Measurements from ENCODE around the gene DSC2. TPM values are rescaled to one million over a fixed set of nuclear protein-coding genes. Genes with fewer than 3 reads are reported as not detected.
"Not testable (repeated sequence)": the region's sequence is repeated elsewhere in the genome, so short reads cannot be mapped to it uniquely, and the experiment has no call there.

Gene DSC2
- polyA plus RNA-seq (ENCODE audit: insufficient read length in 3 of 3), result 10 to 100 TPM; 35.1 to 47.5 (median 39.8) TPM
- long read RNA-seq, donor 1, full-length matches to known transcripts, result 2 of 2 reads
- long read RNA-seq, donor 1, partial matches to known transcripts, result 0 of 2 reads
- long read RNA-seq, donor 1, other reads (novel, unspliced or antisense), result 0 of 2 reads
- long read RNA-seq, donor 2, full-length matches to known transcripts, result 3 of 3 reads
- long read RNA-seq, donor 2, partial matches to known transcripts, result 0 of 3 reads
- long read RNA-seq, donor 2, other reads (novel, unspliced or antisense), result 0 of 3 reads
- long read RNA-seq, donor 3, full-length matches to known transcripts, result 1 of 1 reads
- long read RNA-seq, donor 3, partial matches to known transcripts, result 0 of 1 reads
- long read RNA-seq, donor 3, other reads (novel, unspliced or antisense), result 0 of 1 reads
- long read RNA-seq, donor 4, partial matches to known transcripts, result 34 of 34 reads
- long read RNA-seq, donor 4, other reads (novel, unspliced or antisense), result 0 of 34 reads
- long read RNA-seq, donor 5, full-length matches to known transcripts, result 1 of 1 reads
- long read RNA-seq, donor 5, partial matches to known transcripts, result 0 of 1 reads
- long read RNA-seq, donor 5, other reads (novel, unspliced or antisense), result 0 of 1 reads
- long read RNA-seq, donor 6, full-length matches to known transcripts, result 1 of 9 reads
- long read RNA-seq, donor 6, partial matches to known transcripts, result 8 of 9 reads
- long read RNA-seq, donor 6, other reads (novel, unspliced or antisense), result 0 of 9 reads
- long read RNA-seq, donor 7, full-length matches to known transcripts, result 1 of 1 reads
- long read RNA-seq, donor 7, partial matches to known transcripts, result 0 of 1 reads
- long read RNA-seq, donor 7, other reads (novel, unspliced or antisense), result 0 of 1 reads
- long read RNA-seq, donor 8, result 0 reads
- long read RNA-seq, donor 9, full-length matches to known transcripts, result 1 of 1 reads
- long read RNA-seq, donor 9, partial matches to known transcripts, result 0 of 1 reads
- long read RNA-seq, donor 9, other reads (novel, unspliced or antisense), result 0 of 1 reads
- long read RNA-seq, donor 10, full-length matches to known transcripts, result 1 of 9 reads
- long read RNA-seq, donor 10, partial matches to known transcripts, result 8 of 9 reads
- long read RNA-seq, donor 10, other reads (novel, unspliced or antisense), result 0 of 9 reads
- long read RNA-seq, donor 11, partial matches to known transcripts, result 5 of 5 reads
- long read RNA-seq, donor 11, other reads (novel, unspliced or antisense), result 0 of 5 reads
- long read RNA-seq, donor 12, full-length matches to known transcripts, result 2 of 13 reads
- long read RNA-seq, donor 12, partial matches to known transcripts, result 11 of 13 reads
- long read RNA-seq, donor 12, other reads (novel, unspliced or antisense), result 0 of 13 reads
- long read RNA-seq, donor 13, result 0 reads
- long read RNA-seq, donor 14, result 0 reads
- long read RNA-seq, donor 15, result 0 reads
- long read RNA-seq, donor 16, full-length matches to known transcripts, result 1 of 6 reads
- long read RNA-seq, donor 16, partial matches to known transcripts, result 5 of 6 reads
- long read RNA-seq, donor 16, other reads (novel, unspliced or antisense), result 0 of 6 reads

- DNase-seq, result peak; percentile 39
These were observed at the start of gene DSC2 for GRCh38 chr18:31102025-31102684. Gene DSC2 (minus strand): TSS chr18:31102421. CDS start chr18:31101971, 450 bp downstream.

- DNase-seq, result no peak
These were observed 47.1 kb upstream of the DSC2 start for GRCh38 chr18:31149351-31149750.

GRCh38 chr18:31148600-31148999 is 46.4 kb upstream of the DSC2 start:
- no peak for DNase-seq

GRCh38 chr18:31146809-31147208 is 44.6 kb upstream of the DSC2 start:
- no peak for DNase-seq

GRCh38 chr18:31143025-31143424 is 40.8 kb upstream of the DSC2 start:
- DNase-seq, result no peak

GRCh38 chr18:31138709-31139108 is 36.5 kb upstream of the DSC2 start:
- DNase-seq, result no peak

- no peak for DNase-seq
These were observed 32.8 kb upstream of the DSC2 start for GRCh38 chr18:31134988-31135529.

GRCh38 chr18:31129398-31130115 is 27.3 kb upstream of the DSC2 start:
- DNase-seq, result no peak

- no peak for DNase-seq
These were observed 23.7 kb upstream of the DSC2 start for GRCh38 chr18:31125878-31126277.

GRCh38 chr18:31123125-31123524 is 20.9 kb upstream of the DSC2 start:
- not testable (repeated sequence) for DNase-seq

GRCh38 chr18:31120594-31120993 is 18.4 kb upstream of the DSC2 start:
- no peak for DNase-seq

- DNase-seq, result no peak
These were observed 14.8 kb upstream of the DSC2 start for GRCh38 chr18:31116853-31117595.

- DNase-seq, result no peak
These were observed 10.6 kb upstream of the DSC2 start for GRCh38 chr18:31112804-31113203.

GRCh38 chr18:31105733-31106132 is 3.5 kb upstream of the DSC2 start:
- no peak for DNase-seq

- DNase-seq, result no peak
These were observed 2.2 kb upstream of the DSC2 start for GRCh38 chr18:31104444-31104843.

GRCh38 chr18:31103423-31103822 is 1.2 kb upstream of the DSC2 start:
- no peak for DNase-seq

GRCh38 chr18:31102941-31103340 is 720 bp upstream of the DSC2 start:
- DNase-seq, result no peak

GRCh38 chr18:31101183-31102024 is 817 bp downstream of the DSC2 start:
- DNase-seq, result peak; percentile 49
